H7 (cell line): ENCODE data around the gene LRCOL1. TPM values are rescaled to one million over a fixed set of nuclear protein-coding genes. Genes with fewer than 3 reads are reported as not detected.

Experiments
- DNase-seq: peaks from one replicate; pipeline ENCODE4 v3.0.0; 2012
- H3K27me3 ChIP-seq: 2 replicates; pipeline ENCODE4 v1.6.0; 2011; ENCODE audit warnings: mild to moderate bottlenecking, low read length; ENCODE audit not compliant: control insufficient read depth, insufficient read depth
- H3K36me3 ChIP-seq: replicated peaks from 2 replicates; pipeline ENCODE4 v1.5.1; 2011; ENCODE audit warnings: low read length; ENCODE audit not compliant: control insufficient read depth, insufficient read depth
- H3K4me3 ChIP-seq: 2 replicates; pipeline ENCODE4 v1.5.1; 2011; ENCODE audit warnings: low read depth, mild to moderate bottlenecking, control low read depth, low read length, moderate library complexity; ENCODE audit not compliant: insufficient read depth
- total RNA-seq: library from RNA; depleted of rRNA; stranded (reverse); fragments of >200 nt; shearing (Covaris generic); gene quantifications from 2 replicates; pipeline ENCODE4 v1.2.3, GENCODE V29; 2014

LRCOL1 gene
- total RNA-seq, 1 experiment from 2014 or later = not detected

GRCh38 chr12:132617822-132618682 is 7.7 kb upstream of the LRCOL1 start:
- peak overlapping the region; percentile 42 for H3K4me3 ChIP-seq
- peak; percentile 91 for DNase-seq
- no peaks in the 10 kb centered on the region for H3K36me3 ChIP-seq
- peaks cover 52% of the 10 kb centered on the region for H3K27me3 ChIP-seq

- peaks cover 53% of the 10 kb centered on the region for H3K27me3 ChIP-seq
Measured at GRCh38 chr12:132617135-132617701, 6.8 kb upstream of the LRCOL1 start.

GRCh38 chr12:132615579-132616038 is 5.2 kb upstream of the LRCOL1 start:
- peaks cover 55% of the 10 kb centered on the region for H3K27me3 ChIP-seq
- DNase-seq = no peak
- H3K36me3 ChIP-seq = no peaks in the 10 kb centered on the region

More at GRCh38 chr12:132617135-132617701, 6.8 kb upstream of the LRCOL1 start:
- Histone ChIP-seq H3K36me3 (no peaks in the 10 kb centered on the region), H3K4me3 (no peak overlapping the region)
- DNase-seq = no peak

GRCh38 chr12:132614861-132615578 is 4.6 kb upstream of the LRCOL1 start:
- Histone ChIP-seq H3K36me3 (no peaks in the 10 kb centered on the region), H3K4me3 (no peak overlapping the region), H3K27me3 (peaks cover 49% of the 10 kb centered on the region)
- peak; percentile 91 for DNase-seq

More at GRCh38 chr12:132615579-132616038, 5.2 kb upstream of the LRCOL1 start:
- H3K4me3 ChIP-seq = no peak overlapping the region

- H3K4me3 ChIP-seq = no peak overlapping the region
- DNase-seq = no peak
- no peaks in the 10 kb centered on the region for H3K36me3 ChIP-seq
- H3K27me3 ChIP-seq = peaks cover 41% of the 10 kb centered on the region
Measured at GRCh38 chr12:132614029-132614428, 3.6 kb upstream of the LRCOL1 start.

- Histone ChIP-seq H3K4me3 (no peak overlapping the region), H3K27me3 (peaks cover 25% of the 10 kb centered on the region), H3K36me3 (no peaks in the 10 kb centered on the region)
- no peak for DNase-seq
Measured at GRCh38 chr12:132611620-132612019, 1.2 kb upstream of the LRCOL1 start.

- H3K27me3 ChIP-seq = peaks cover 25% of the 10 kb centered on the region
- no peak for DNase-seq
- no peaks in the 10 kb centered on the region for H3K36me3 ChIP-seq
- no peak overlapping the region for H3K4me3 ChIP-seq
Measured at GRCh38 chr12:132610866-132611602, 652 bp upstream of the LRCOL1 start.

GRCh38 chr12:132608231-132609171 is 1.9 kb downstream of the LRCOL1 start:
- no peak overlapping the region for H3K4me3 ChIP-seq
- DNase-seq = no peak
- H3K27me3 ChIP-seq = peaks cover 21% of the 10 kb centered on the region
- no peaks in the 10 kb centered on the region for H3K36me3 ChIP-seq

- H3K4me3 ChIP-seq = no peak overlapping the region
- peak; percentile 55 for DNase-seq
- peaks cover 21% of the 10 kb centered on the region for H3K27me3 ChIP-seq
- H3K36me3 ChIP-seq = no peaks in the 10 kb centered on the region
Measured at GRCh38 chr12:132606927-132607326, 3.5 kb downstream of the LRCOL1 start.

- Histone ChIP-seq H3K36me3 (no peaks in the 10 kb centered on the region), H3K4me3 (no peak overlapping the region), H3K27me3 (peaks cover 21% of the 10 kb centered on the region)
- DNase-seq = peak; percentile 49
Measured at GRCh38 chr12:132606466-132606865, 3.9 kb downstream of the LRCOL1 start.

GRCh38 chr12:132605892-132606291 is 4.5 kb downstream of the LRCOL1 start:
- no peak overlapping the region for H3K4me3 ChIP-seq
- H3K27me3 ChIP-seq = peaks cover 25% of the 10 kb centered on the region

GRCh38 chr12:132604668-132605441 is 5.5 kb downstream of the LRCOL1 start:
- peak; percentile 23 for DNase-seq
- Histone ChIP-seq H3K27me3 (peaks cover 33% of the 10 kb centered on the region), H3K36me3 (no peaks in the 10 kb centered on the region), H3K4me3 (no peak overlapping the region)

More at GRCh38 chr12:132605892-132606291, 4.5 kb downstream of the LRCOL1 start:
- peak; percentile 58 for DNase-seq
- H3K36me3 ChIP-seq = no peaks in the 10 kb centered on the region
